ENCODE results near the gene MGARP. TPM values are rescaled to one million over a fixed set of nuclear protein-coding genes. Genes with fewer than 3 reads are reported as not detected.

MGARP gene
- polyA plus RNA-seq, 1 experiment: 57.7 TPM

DNA sequence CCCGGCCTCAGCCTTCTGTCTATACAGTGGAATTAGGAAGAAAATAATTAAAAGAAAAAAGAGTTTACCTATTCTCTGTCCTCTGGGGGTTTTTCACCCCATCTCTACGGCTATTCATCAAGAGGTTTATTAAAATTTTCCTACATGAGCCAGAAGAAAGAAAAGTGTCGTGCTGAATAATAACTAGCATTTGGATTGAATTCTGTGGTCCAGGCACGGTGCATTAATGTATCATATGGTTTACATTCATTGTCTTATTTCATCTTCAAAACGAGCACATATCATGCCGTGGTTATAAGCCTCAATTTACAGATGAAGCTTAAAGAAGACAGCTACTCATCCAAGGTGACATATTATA, 15.9 kb upstream of the MGARP start:
- Histone ChIP-seq H3K27me3 (ENCODE audit: control insufficient read depth, insufficient read depth, low read length) (no peaks in the 10 kb centered on the region), H3K4me3 (ENCODE audit: low read depth, low read length) (no peak overlapping the region; the same call in 1 of the 2 replicates), H3K27ac (ENCODE audit: low read depth, low read length) (no peak overlapping the region), H3K9me3 (ENCODE audit: control insufficient read depth, insufficient read depth, low read length) (no peaks in the 10 kb centered on the region)
- POLR2A ChIA-PET: interaction anchor here (0.8 to 1.4 kb wide), 8 partner anchors 9 to 157 kb away, joined by 3 to 11 read pairs (median 4); no protein-coding TSS in a partner anchor
- no peak for TF ChIP-seq CTCF (IDR thresholded peaks at IDR 0.05; ENCODE audit: low read depth, low read length)
- CTCF ChIA-PET: interaction anchor here (0.6 to 3.3 kb wide), 64 partner anchors 9 to 308 kb away, joined by 3 to 59 read pairs (median 5); partner anchors contain the start of genes ELF2 and MGARP
- no peak for DNase-seq (ENCODE audit: low read depth, low spot score)

DNA sequence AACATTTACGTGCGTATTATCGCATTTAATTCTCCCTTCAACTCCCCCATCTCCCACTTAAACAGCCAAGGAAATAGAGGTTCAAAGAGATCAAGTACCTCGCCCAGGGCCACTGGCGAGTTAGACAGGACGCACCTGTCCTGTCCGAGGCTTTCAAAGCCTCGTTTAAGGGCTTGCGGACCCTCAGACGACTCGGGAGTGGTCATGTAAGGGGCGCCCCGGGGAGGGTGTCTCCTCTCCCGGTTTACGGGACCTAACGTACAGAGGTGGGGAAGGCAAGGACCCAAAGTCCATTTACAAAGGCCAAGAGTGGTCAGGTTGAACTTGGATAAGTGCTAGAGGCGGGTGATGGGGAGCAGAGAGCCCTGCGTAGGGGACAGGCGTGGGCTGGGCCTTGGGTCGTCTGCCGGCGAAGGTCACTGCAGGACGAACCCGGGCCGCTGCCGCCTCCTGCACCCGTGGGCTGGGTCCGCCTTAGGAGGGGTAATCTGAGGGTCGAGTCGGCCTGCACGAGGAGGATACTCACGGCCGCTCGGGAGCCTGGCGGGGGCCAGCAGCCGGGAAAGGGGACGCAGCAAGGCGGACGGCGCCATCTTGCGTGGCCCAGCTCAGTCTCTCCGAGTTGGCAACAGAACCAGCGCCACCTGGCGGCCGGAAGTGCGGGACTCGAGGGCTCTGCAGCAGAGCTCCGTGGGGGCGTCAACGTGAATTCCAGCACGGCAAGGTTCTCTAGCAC, 15.3 kb upstream of the MGARP start:
- ChIA-PET CTCF (interaction anchor here (0.6 to 3.3 kb wide), 63 partner anchors 8 to 308 kb away, joined by 3 to 59 read pairs (median 5); partner anchors contain the start of genes ELF2 and MGARP), POLR2A (interaction anchor here (0.8 to 1.4 kb wide), 8 partner anchors 9 to 157 kb away, joined by 3 to 11 read pairs (median 4); no protein-coding TSS in a partner anchor)
- TF ChIP-seq CTCF (IDR thresholded peaks at IDR 0.05; ENCODE audit: low read depth, low read length): peak; percentile 92
- no peaks in the 10 kb centered on the region for H3K27me3 ChIP-seq (ENCODE audit: control insufficient read depth, insufficient read depth, low read length)
- H3K4me3 ChIP-seq (ENCODE audit: low read depth, low read length): peak overlapping the region; percentile 82
- peak; percentile 84 for DNase-seq (ENCODE audit: low read depth, low spot score)
- no peaks in the 10 kb centered on the region for H3K9me3 ChIP-seq (ENCODE audit: control insufficient read depth, insufficient read depth, low read length)
- H3K27ac ChIP-seq (ENCODE audit: low read depth, low read length): peak overlapping the region; percentile 47

- no peak for DNase-seq (ENCODE audit: low read depth, low spot score)
- no peak for TF ChIP-seq CTCF (IDR thresholded peaks at IDR 0.05; ENCODE audit: low read depth, low read length)
- no peaks in the 10 kb centered on the region for H3K9me3 ChIP-seq (ENCODE audit: control insufficient read depth, insufficient read depth, low read length)
- ChIA-PET POLR2A (interaction anchor here (0.9 kb wide), 1 partner anchor 9 kb away, joined by 4 read pairs; no protein-coding TSS in a partner anchor), CTCF (interaction anchor here (2.9 kb wide), 1 partner anchor 10 kb away, joined by 15 read pairs; no protein-coding TSS in a partner anchor)
- no peak overlapping the region for H3K4me3 ChIP-seq (ENCODE audit: low read depth, low read length)
- H3K27ac ChIP-seq (ENCODE audit: low read depth, low read length): no peak overlapping the region
- H3K27me3 ChIP-seq (ENCODE audit: control insufficient read depth, insufficient read depth, low read length): no peaks in the 10 kb centered on the region
Measured at GRCh38 chr4:139286186-139286698, 6.2 kb upstream of the MGARP start.

DNA sequence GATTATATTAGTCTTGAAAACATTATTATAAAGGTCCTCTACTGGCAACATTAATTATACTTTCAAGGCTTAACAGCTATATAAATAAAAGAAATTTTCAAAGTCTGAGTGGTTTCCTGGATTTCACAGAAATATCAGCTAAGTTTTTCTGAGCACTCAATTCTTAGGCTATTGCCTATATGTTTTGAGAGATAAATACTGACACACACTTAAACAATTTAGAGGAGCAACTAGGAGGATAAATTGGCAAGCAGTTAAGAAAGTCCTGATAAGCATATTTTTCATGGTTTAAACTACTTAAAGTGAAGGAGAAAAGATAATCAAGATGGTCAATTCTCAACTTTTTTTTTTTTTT, 2.7 kb upstream of the MGARP start:
- no peaks in the 10 kb centered on the region for H3K27me3 ChIP-seq (ENCODE audit: control insufficient read depth, insufficient read depth, low read length)
- ChIA-PET CTCF (interaction anchor here (0.7 to 4.9 kb wide), 4 partner anchors 13 to 252 kb away, joined by 3 to 44 read pairs (median 11); no protein-coding TSS in a partner anchor), POLR2A (interaction anchor here (0.6 to 2.2 kb wide), 5 partner anchors 13 to 289 kb away, joined by 4 to 11 read pairs (median 5); partner anchors contain the start of gene NAA15)
- no peak overlapping the region for H3K27ac ChIP-seq (ENCODE audit: low read depth, low read length)
- no peaks in the 10 kb centered on the region for H3K9me3 ChIP-seq (ENCODE audit: control insufficient read depth, insufficient read depth, low read length)
- H3K4me3 ChIP-seq (ENCODE audit: low read depth, low read length): no peak overlapping the region
- DNase-seq (ENCODE audit: low read depth, low spot score): no peak
- no peak for TF ChIP-seq CTCF (IDR thresholded peaks at IDR 0.05; ENCODE audit: low read depth, low read length)
